Fibroblast of peridontal ligament (primary cell): ENCODE results near the gene SCUBE3.
A peak's percentile ranks its signal among the peaks of the same experiment; 100 is the strongest.

ENCODE experiments used
- DNase-seq: peaks from one replicate; pipeline ENCODE4 v3.0.0-alpha.2; 2010; ENCODE audit errors: extremely low read depth

Gene SCUBE3

GRCh38 chr6:35209622-35210247 is 4.0 kb upstream of the SCUBE3 start:
- DNase-seq: no peak

- DNase-seq: no peak
These were observed 411 bp upstream of the SCUBE3 start for GRCh38 chr6:35213298-35213791.

GRCh38 chr6:35214869-35215664 is 1.3 kb downstream of the SCUBE3 start:
- DNase-seq: no peak

- no peak for DNase-seq
These were observed 2.1 kb downstream of the SCUBE3 start for GRCh38 chr6:35215665-35216411.

- no peak for DNase-seq
These were observed 2.6 kb downstream of the SCUBE3 start for GRCh38 chr6:35216412-35216732.

GRCh38 chr6:35216851-35217811 is 3.4 kb downstream of the SCUBE3 start:
- DNase-seq: no peak

- DNase-seq: peak; percentile 34
These were observed 4.3 kb downstream of the SCUBE3 start for GRCh38 chr6:35218021-35218420.

- no peak for DNase-seq
These were observed 4.7 kb downstream of the SCUBE3 start for GRCh38 chr6:35218456-35218855.

- no peak for DNase-seq
These were observed 6.0 kb downstream of the SCUBE3 start for GRCh38 chr6:35219683-35220326.

GRCh38 chr6:35220711-35221110 is 7.0 kb downstream of the SCUBE3 start:
- no peak for DNase-seq

- no peak for DNase-seq
These were observed 9.6 kb downstream of the SCUBE3 start for GRCh38 chr6:35223396-35223795.

- DNase-seq: no peak
These were observed 11.0 kb downstream of the SCUBE3 start for GRCh38 chr6:35224720-35225119.

GRCh38 chr6:35228481-35228880 is 14.7 kb downstream of the SCUBE3 start:
- DNase-seq: no peak

GRCh38 chr6:35229304-35229703 is 15.5 kb downstream of the SCUBE3 start:
- no peak for DNase-seq

- DNase-seq: no peak
These were observed 16.7 kb downstream of the SCUBE3 start for GRCh38 chr6:35230498-35230897.

- DNase-seq: no peak
These were observed 17.2 kb downstream of the SCUBE3 start for GRCh38 chr6:35230950-35231349.

- no peak for DNase-seq
These were observed 17.8 kb downstream of the SCUBE3 start for GRCh38 chr6:35231563-35231962.

- no peak for DNase-seq
These were observed 21.1 kb downstream of the SCUBE3 start for GRCh38 chr6:35234901-35235300.

GRCh38 chr6:35236223-35236622 is 22.5 kb downstream of the SCUBE3 start:
- no peak for DNase-seq

GRCh38 chr6:35237476-35237875 is 23.7 kb downstream of the SCUBE3 start:
- DNase-seq: no peak

- no peak for DNase-seq
These were observed 25.1 kb downstream of the SCUBE3 start for GRCh38 chr6:35238843-35239289.
